Adrenal gland (tissue), 12 donors: ENCODE measurements around the gene CLEC11A. TPM values are rescaled to one million over a fixed set of nuclear protein-coding genes. Genes with fewer than 3 reads are reported as not detected.

Experiments used
- DNase-seq, 7 donors: peaks; one replicate each; pipeline ENCODE4 v3.0.0-alpha.2; 2019 to 2020
- H3K27ac ChIP-seq, 5 donors: fragments of 200-600 bp; sonication (generic) in 4 of 5; 1 replicate in 3 of 5; 2 replicates in 2 of 5; pipeline versions ENCODE4 v1.5.1 to v1.8.0; 2016 to 2020; ENCODE audit warnings: mild to moderate bottlenecking in 1 of 5
- H3K27me3 ChIP-seq: fragments of 200-600 bp; 2 replicates; pipeline ENCODE4 v1.8.0; 2021
- H3K36me3 ChIP-seq, 2 donors: fragments of 200-600 bp; replicated peaks in 1 of 2; 1 replicate in 1 of 2; 2 replicates in 1 of 2; pipeline versions ENCODE4 v1.5.1 to v1.8.0; 2018 to 2022
- H3K4me1 ChIP-seq, 2 donors: fragments of 200-600 bp; replicated peaks in 1 of 2; 1 replicate in 1 of 2; 2 replicates in 1 of 2; pipeline versions ENCODE4 v1.5.1 to v1.8.0; 2018 to 2021
- H3K4me3 ChIP-seq, 4 donors: fragments of 200-600 bp; sonication (generic) in 3 of 4; one replicate each; pipeline ENCODE4 v1.5.1; 2016 to 2018
- H3K9me3 ChIP-seq, 3 donors: fragments of 200-600 bp; sonication (generic) in 1 of 3; replicated peaks in 1 of 3; 1 replicate in 2 of 3; 2 replicates in 1 of 3; pipeline versions ENCODE4 v1.5.1 to v1.8.0; 2016 to 2021
- CTCF ChIP-seq, 6 experiments: fragments of 450-650 bp in 4 of 6; fragments of 200-600 bp in 2 of 6; sonication (generic) in 1 of 6; IDR thresholded peaks; 1 replicate in 5 of 6; 2 replicates in 1 of 6; pipeline versions ENCODE4 v1.5.1 to v1.8.0; 2016 to 2021; ENCODE audit warnings: antibody characterized with exemption in 6 of 6, mild to moderate bottlenecking in 2 of 6, moderate library complexity in 1 of 6
- POLR2A ChIP-seq, 2 donors: fragments of 450-650 bp; IDR thresholded peaks; one replicate each; pipeline ENCODE4 v1.6.1; 2017; ENCODE audit warnings: antibody characterized with exemption in 2 of 2, mild to moderate bottlenecking in 2 of 2, moderate library complexity in 1 of 2
- WGBS, 4 donors: extraction: QIAGEN DNeasy Blood & Tissue Kit in 2 of 4; methylation state at CpG; one replicate each; pipeline versions ENCODE4 v1.1.5 to v1.1.7; 2013 to 2017; 5-methylcytosine and 5-hydroxymethylcytosine counted together
- intact Hi-C, 2 donors: fragments of 100-400 bp; cut with DNase I; formaldehyde crosslinking; loops; one replicate each; pipeline versions ENCODE4 v1.14.1 to v1.15.0; 2022 to 2023
- polyA plus RNA-seq, 3 donors: library from polyadenylated mRNA; stranded (reverse); fragments of 200-250 nt in 2 of 3; fragments of 350-450 nt in 1 of 3; fragmentation: Illumina TruSeq in 1 of 3; extraction: RNeasy Lipid Tissue Mini Kit (QIAGEN cat#74804) in 1 of 3; gene quantifications; one replicate each; pipeline ENCODE4 v1.2.3, GENCODE V29; 2013 to 2014
- total RNA-seq, 9 donors: library from RNA; depleted of rRNA in 4 of 9; stranded (reverse); fragments of >200 nt in 4 of 9; fragments of 120-200 nt in 1 of 9; fragmentation: NEBNext Ultra II Directional in 1 of 9; extraction: Animal tissue kit (Norgen Biotek cat#: 25700) in 1 of 9; gene quantifications; one replicate each; pipeline versions ENCODE4 v1.1.0 to v1.2.4, GENCODE V29; 2013 to 2023
- donor health status: healthy with polysubstance abuse.
- donor health status: Bipolar disorder and iron deficiency.
- donor health status: DM: yes; HTN: yes; CAD: no.
- donor health status: DM: no; HTN: no; CAD: no.
- donor health status: DM: no; HTN: no; CAD: no.
- donor health status: DM: yes; HTN: yes; CAD: no.

CLEC11A gene
- total and polyA plus RNA-seq, 12 donors = 1.6 to 53.8 (median 26.6) TPM

- intact Hi-C loops = loop anchor here in 1 of 2 donors (5.0 kb wide), 1 partner anchor 79 kb away; no protein-coding TSS in a partner anchor
- Histone ChIP-seq H3K27ac (no peak overlapping the region), H3K27me3 (no peaks in the 10 kb centered on the region), H3K4me3 (no peak overlapping the region), H3K9me3 (no peaks in the 10 kb centered on the region), H3K4me1 (no peaks in the 10 kb centered on the region), H3K36me3 (no peaks in the 10 kb centered on the region)
- 50 to 57% (median 56%) methylated on average over 22 to 47 of the region's 47 CpGs for WGBS, 4 donors
- TF ChIP-seq POLR2A (IDR thresholded peaks at IDR 0.05) (no peak), CTCF (IDR thresholded peaks at IDR 0.05) (no peak)
- no peak for DNase-seq
These were observed 20.0 kb upstream of the CLEC11A start for GRCh38 chr19:50702871-50703829.

- intact Hi-C loops = loop anchor here in 1 of 2 donors (5.0 kb wide), 1 partner anchor 78 kb away; no protein-coding TSS in a partner anchor
- Histone ChIP-seq H3K36me3 (no peaks in the 10 kb centered on the region), H3K9me3 (no peaks in the 10 kb centered on the region), H3K4me1 (no peaks in the 10 kb centered on the region), H3K27me3 (no peaks in the 10 kb centered on the region), H3K27ac (no peak overlapping the region), H3K4me3 (no peak overlapping the region)
- peak in 1 of 6 experiments; percentile 10 for TF ChIP-seq CTCF (IDR thresholded peaks at IDR 0.05)
- no peak for TF ChIP-seq POLR2A (IDR thresholded peaks at IDR 0.05)
- no peak for DNase-seq
- WGBS, 4 donors = 47 to 57% (median 52%) methylated on average over 22 of the region's 22 CpGs
These were observed 19.0 kb upstream of the CLEC11A start for GRCh38 chr19:50703915-50704796.

DNA sequence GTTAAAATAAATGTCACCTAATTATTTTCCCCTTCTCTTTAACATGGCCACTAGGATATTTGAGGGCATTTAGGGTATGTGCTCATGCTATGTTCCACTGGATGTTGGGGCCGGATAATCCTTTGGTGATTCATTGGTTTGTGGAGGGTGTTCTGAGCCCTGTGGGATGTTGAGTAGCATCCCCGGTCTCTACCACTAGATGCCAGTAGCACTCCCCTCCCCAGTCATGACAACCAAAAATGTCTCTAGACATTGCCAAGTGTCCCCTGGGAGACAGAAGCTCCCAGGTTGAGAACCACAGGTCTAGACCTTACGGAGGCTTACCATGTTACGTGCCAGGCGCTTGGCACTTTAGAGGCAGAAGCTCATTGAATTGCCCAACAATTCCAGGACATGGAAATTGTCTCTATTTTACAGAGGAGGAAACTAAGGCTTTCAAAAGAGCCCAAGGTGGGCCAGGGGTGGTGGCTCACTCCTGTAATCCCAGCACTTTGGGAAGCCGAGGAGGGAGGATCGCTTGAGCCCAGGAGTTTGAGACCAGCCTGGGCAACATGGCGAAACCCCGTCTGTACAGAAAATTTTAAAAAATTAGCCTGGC is 17.6 kb upstream of the CLEC11A start:
- TF ChIP-seq POLR2A (IDR thresholded peaks at IDR 0.05) (no peak), CTCF (IDR thresholded peaks at IDR 0.05) (peak; percentile 52 to 77 (median 69))
- intact Hi-C loops = loop anchor here in 1 of 2 donors (5.0 kb wide), 1 partner anchor 77 kb away; no protein-coding TSS in a partner anchor
- Histone ChIP-seq H3K9me3 (no peaks in the 10 kb centered on the region), H3K27me3 (no peaks in the 10 kb centered on the region), H3K27ac (no peak overlapping the region), H3K4me3 (no peak overlapping the region), H3K36me3 (no peaks in the 10 kb centered on the region), H3K4me1 (no peaks in the 10 kb centered on the region)
- peak in 6 of 7 donors; percentile 48 to 62 (median 58) for DNase-seq
- WGBS, 4 donors = 34 to 47% (median 36%) methylated on average over 7 to 9 of the region's 9 CpGs
